KG1 (cell line): Measurements from ENCODE around the gene OR2A1.
"Not testable (repeated sequence)": the region's sequence is repeated elsewhere in the genome, so short reads cannot be mapped to it uniquely, and the experiment has no call there.

Source experiments
- DNase-seq: peaks from one replicate; lab custom pipeline; 2025; lab: John Stamatoyannopoulos, UW

The OR2A1 gene

GRCh38 chr7:144311872-144312469 is at the start of gene OR2A1:
TSS of gene OR2A1 (plus strand) at chr7:144312419. CDS start at chr7:144318125, 5,706 bp downstream.
- not testable (repeated sequence) for DNase-seq

- DNase-seq, result not testable (repeated sequence)
Observed at GRCh38 chr7:144264692-144265091, 47.5 kb upstream of the OR2A1 start, which contains the start of gene OR2A7. TSS of gene OR2A7 (minus strand) at chr7:144264792. CDS start at chr7:144259628, 5,164 bp downstream.

- DNase-seq, result not testable (repeated sequence)
Observed at GRCh38 chr7:144269188-144269587, 43.0 kb upstream of the OR2A1 start, which contains the start of gene CTAGE8. TSS of gene CTAGE8 (minus strand) at chr7:144269288. CDS start at chr7:144269250, 38 bp downstream.

GRCh38 chr7:144275281-144275680 is 36.9 kb upstream of the OR2A1 start:
- not testable (repeated sequence) for DNase-seq

- not testable (repeated sequence) for DNase-seq
Observed at GRCh38 chr7:144280010-144280409, 32.2 kb upstream of the OR2A1 start.

GRCh38 chr7:144281981-144282380 is 30.2 kb upstream of the OR2A1 start:
- not testable (repeated sequence) for DNase-seq

- not testable (repeated sequence) for DNase-seq
Observed at GRCh38 chr7:144282490-144282889, 29.7 kb upstream of the OR2A1 start.

- not testable (repeated sequence) for DNase-seq
Observed at GRCh38 chr7:144283716-144284115, 28.5 kb upstream of the OR2A1 start.

- DNase-seq, result not testable (repeated sequence)
Observed at GRCh38 chr7:144287171-144287784, 24.9 kb upstream of the OR2A1 start.

GRCh38 chr7:144291607-144292006 is 20.6 kb upstream of the OR2A1 start:
- not testable (repeated sequence) for DNase-seq

- not testable (repeated sequence) for DNase-seq
Observed at GRCh38 chr7:144292384-144293161, 19.6 kb upstream of the OR2A1 start.

- DNase-seq, result not testable (repeated sequence)
Observed at GRCh38 chr7:144293794-144294499, 18.3 kb upstream of the OR2A1 start.

- not testable (repeated sequence) for DNase-seq
Observed at GRCh38 chr7:144302578-144303303, 9.5 kb upstream of the OR2A1 start.

GRCh38 chr7:144303607-144304006 is 8.6 kb upstream of the OR2A1 start:
- DNase-seq, result not testable (repeated sequence)

GRCh38 chr7:144305156-144305555 is 7.1 kb upstream of the OR2A1 start:
- DNase-seq, result not testable (repeated sequence)

- DNase-seq, result not testable (repeated sequence)
Observed at GRCh38 chr7:144309702-144310101, 2.5 kb upstream of the OR2A1 start.

GRCh38 chr7:144311218-144311617 is 1.0 kb upstream of the OR2A1 start:
- DNase-seq, result not testable (repeated sequence)

GRCh38 chr7:144317537-144317936 is 5.3 kb downstream of the OR2A1 start:
- DNase-seq, result not testable (repeated sequence)

GRCh38 chr7:144319547-144319946 is 7.3 kb downstream of the OR2A1 start:
- DNase-seq, result not testable (repeated sequence)

- not testable (repeated sequence) for DNase-seq
Observed at GRCh38 chr7:144321677-144322206, 9.5 kb downstream of the OR2A1 start.

- DNase-seq, result not testable (repeated sequence)
Observed at GRCh38 chr7:144323359-144323758, 11.1 kb downstream of the OR2A1 start.
